GM21423 (cell line): ENCODE data around the gene HBD.
A peak's percentile ranks its signal among the peaks of the same experiment; 100 is the strongest.
"Not testable (repeated sequence)": the region's sequence is repeated elsewhere in the genome, so short reads cannot be mapped to it uniquely, and the experiment has no call there.

ENCODE experiments used
- ATAC-seq: cut with Tn5 transposase; IDR thresholded peaks from one replicate; pipeline ENCODE4 v1.9.1; 2021; ENCODE audit warnings: mild to moderate bottlenecking, moderate library complexity; ENCODE audit not compliant: unreplicated experiment

The HBD gene

GRCh38 chr11:5234381-5234834 lies at the start of gene HBD:
Gene HBD, minus strand, starts transcription at chr11:5234483. Its CDS starts 50 bp downstream, at chr11:5234433.
- ATAC-seq: peak; percentile 87

GRCh38 chr11:5283882-5284281 lies 49.6 kb upstream of the HBD start:
- no peak for ATAC-seq

- no peak for ATAC-seq
Observed at GRCh38 chr11:5283086-5283485, 48.8 kb upstream of the HBD start.

GRCh38 chr11:5282628-5283027 lies 48.3 kb upstream of the HBD start:
- no peak for ATAC-seq

- ATAC-seq: no peak
Observed at GRCh38 chr11:5281596-5281995, 47.3 kb upstream of the HBD start.

- ATAC-seq: peak; percentile 98
Observed at GRCh38 chr11:5280582-5281102, 46.4 kb upstream of the HBD start.

GRCh38 chr11:5279471-5280090 lies 45.3 kb upstream of the HBD start:
- ATAC-seq: no peak

- no peak for ATAC-seq
Observed at GRCh38 chr11:5277807-5278382, 43.6 kb upstream of the HBD start.

- no peak for ATAC-seq
Observed at GRCh38 chr11:5276697-5277096, 42.4 kb upstream of the HBD start.

GRCh38 chr11:5275369-5276110 lies 41.3 kb upstream of the HBD start:
- no peak for ATAC-seq

- ATAC-seq: no peak
Observed at GRCh38 chr11:5274395-5274794, 40.1 kb upstream of the HBD start.

- no peak for ATAC-seq
Observed at GRCh38 chr11:5272395-5273017, 38.2 kb upstream of the HBD start.

- ATAC-seq: no peak
Observed at GRCh38 chr11:5269715-5270147, 35.4 kb upstream of the HBD start, which contains the start of gene HBE1. Gene HBE1, minus strand, starts transcription at chr11:5269945. Its CDS starts 55 bp downstream, at chr11:5269890.

- no peak for ATAC-seq
Observed at GRCh38 chr11:5267033-5267563, 32.8 kb upstream of the HBD start.

GRCh38 chr11:5266609-5267008 lies 32.3 kb upstream of the HBD start:
- no peak for ATAC-seq

GRCh38 chr11:5265832-5266231 lies 31.5 kb upstream of the HBD start:
- no peak for ATAC-seq

- ATAC-seq: no peak
Observed at GRCh38 chr11:5258543-5259262, 24.4 kb upstream of the HBD start.

GRCh38 chr11:5257296-5257695 lies 23.0 kb upstream of the HBD start:
- no peak for ATAC-seq

GRCh38 chr11:5254646-5255413 lies 20.5 kb upstream of the HBD start, which contains the start of gene HBG2:
Gene HBG2, minus strand, starts transcription at chr11:5254781. Its CDS starts 53 bp downstream, at chr11:5254728.
- ATAC-seq: not testable (repeated sequence)
